ENCODE measurements around the gene TMEM170A.

DNA sequence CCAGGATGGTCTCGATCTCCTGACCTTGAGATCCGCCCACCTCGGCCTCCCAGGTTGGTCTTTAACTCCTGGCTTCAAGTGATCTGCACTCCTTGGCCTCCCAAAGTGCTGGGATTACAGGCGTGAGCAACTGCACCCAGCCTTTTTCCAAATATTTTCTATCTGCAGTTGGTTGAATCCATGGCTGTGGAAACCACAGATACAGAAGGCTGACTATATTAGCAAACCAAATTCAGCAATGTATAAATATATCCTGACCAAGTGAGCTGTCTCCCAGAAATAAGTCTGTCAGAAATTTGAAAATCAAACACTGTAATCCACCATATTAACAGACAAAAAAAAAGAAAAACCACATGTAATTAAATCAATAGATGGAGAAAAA is 40.8 kb downstream of the TMEM170A start:
- TF ChIP-seq EGR1 (IDR thresholded peaks at IDR 0.05; ENCODE audit: low read depth) (no peak), POLR2AphosphoS5 (IDR thresholded peaks at IDR 0.05; ENCODE audit: low read depth, low read length) (no peak), ZFX (IDR thresholded peaks at IDR 0.05) (no peak), SP1 (IDR thresholded peaks at IDR 0.05; ENCODE audit: low read depth) (no peak)

Measured in HCT116 (cell line).